RWPE1 (cell line): ENCODE results near the gene CLK4.
A peak's percentile ranks its signal among the peaks of the same experiment; 100 is the strongest.
"Not testable (repeated sequence)": the region's sequence is repeated elsewhere in the genome, so short reads cannot be mapped to it uniquely, and the experiment has no call there.

Source experiments
- CTCF ChIA-PET: fragments of 350-600 bp; sonication (Branson Sonifier 250); formaldehyde crosslinking; extraction: SDS; loops from one replicate; lab custom pipeline; 2021; lab: Yijun Ruan, JAX
- POLR2A ChIA-PET: fragments of 400-600 bp; formaldehyde crosslinking; extraction: SDS; loops from one replicate; lab custom pipeline; 2020; ENCODE audit warnings: antibody characterized with exemption; ENCODE audit not compliant: low non-redundant PET; lab: Yijun Ruan, JAX
- DNase-seq: peaks from one replicate; pipeline ENCODE4 v3.0.0; 2012; ENCODE audit warnings: low spot score
- H3K27ac ChIP-seq: fragments of 450-650 bp; 2 replicates; pipeline ENCODE4 v1.5.1; 2017
- CTCF ChIP-seq: fragments of 450-650 bp; conservative IDR thresholded peaks from 2 replicates; pipeline ENCODE4 v1.5.1; 2017; ENCODE audit warnings: low read depth, mild to moderate bottlenecking

Gene CLK4

GRCh38 chr5:178587763-178588611, 38.9 kb downstream of the CLK4 start:
- ChIA-PET POLR2A (interaction anchor here (0.6 kb wide), 1 partner anchor 308 kb away, joined by 3 read pairs; the partner anchor contains the start of gene ZFP2), CTCF (interaction anchor here (0.5 to 1.0 kb wide), 5 partner anchors 16 to 421 kb away, joined by 3 to 5 read pairs (median 3); no protein-coding TSS in a partner anchor)
- DNase-seq, result no peak
- H3K27ac ChIP-seq, result no peak overlapping the region
- TF ChIP-seq CTCF, result no peak

DNA sequence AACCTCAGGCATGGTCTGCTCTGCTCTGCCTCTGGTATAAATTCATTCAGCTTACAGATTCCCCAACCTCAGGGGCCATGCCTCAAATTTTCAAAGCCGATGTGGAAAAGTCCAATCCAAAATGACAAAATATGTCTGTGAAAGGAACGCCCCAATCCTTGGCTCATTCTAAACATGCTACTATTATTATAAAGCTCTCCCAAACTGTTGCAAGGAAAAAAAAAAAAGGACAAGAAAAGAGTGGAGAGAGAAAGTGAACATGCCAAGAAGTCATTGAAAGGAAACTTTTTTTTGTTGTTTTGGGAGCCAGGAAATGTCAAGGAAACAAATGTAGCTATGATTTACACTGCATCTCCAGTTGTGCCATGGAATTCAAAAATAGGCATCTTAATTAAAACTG, 40.5 kb downstream of the CLK4 start:
- no peak for TF ChIP-seq CTCF
- POLR2A ChIA-PET, result no interaction called here
- CTCF ChIA-PET, result no interaction called here
- no peak for DNase-seq
- no peak overlapping the region for H3K27ac ChIP-seq

- H3K27ac ChIP-seq, POLR2A ChIA-PET, CTCF ChIA-PET: not testable (repeated sequence)
- DNase-seq, result peak; percentile 48
Observed at GRCh38 chr5:178585421-178585820, 41.4 kb downstream of the CLK4 start.

GRCh38 chr5:178583279-178583678, 43.6 kb downstream of the CLK4 start:
- DNase-seq, result no peak
- H3K27ac ChIP-seq, result no peak overlapping the region
- no peak for TF ChIP-seq CTCF
- ChIA-PET POLR2A (no interaction called here), CTCF (interaction anchor here (0.6 to 0.7 kb wide), 3 partner anchors 9 to 304 kb away, joined by 3 read pairs; no protein-coding TSS in a partner anchor)

- H3K27ac ChIP-seq, result no peak overlapping the region
- TF ChIP-seq CTCF, result no peak
- no peak for DNase-seq
- ChIA-PET POLR2A (no interaction called here), CTCF (no interaction called here)
Observed at GRCh38 chr5:178582291-178582690, 44.6 kb downstream of the CLK4 start.

DNA sequence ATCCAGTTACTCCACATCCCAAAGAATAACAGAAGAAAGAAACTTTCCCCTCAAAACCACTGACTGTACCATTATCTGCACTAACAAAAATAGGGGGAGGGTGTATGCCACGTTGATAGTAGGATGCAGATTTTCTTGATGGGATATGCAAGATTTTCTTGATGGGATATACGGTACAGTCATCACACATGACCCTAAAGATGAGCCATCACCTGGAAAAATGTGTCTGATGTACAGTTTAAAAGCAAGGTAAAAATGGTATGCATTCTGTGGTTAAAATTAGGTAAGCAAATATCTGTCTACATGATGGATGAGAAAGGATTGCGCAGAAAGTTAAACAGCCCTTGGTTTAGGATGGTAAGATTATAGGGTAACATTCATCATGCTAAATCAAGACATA, 45.2 kb downstream of the CLK4 start:
- POLR2A ChIA-PET, result no interaction called here
- CTCF ChIA-PET, result no interaction called here

More for the DNA sequence above, 45.2 kb downstream of the CLK4 start:
- TF ChIP-seq CTCF, result no peak
- peak; percentile 12 for DNase-seq
- H3K27ac ChIP-seq, result no peak overlapping the region
